CD14-positive monocyte (primary cell): ENCODE measurements around the gene JKAMP. TPM values are rescaled to one million over a fixed set of nuclear protein-coding genes. Genes with fewer than 3 reads are reported as not detected.

ENCODE experiments used
- DNase-seq, 3 donors: peaks; one replicate each; pipeline ENCODE4 v3.0.0-alpha.2; 2011 to 2022
- H2AFZ ChIP-seq: 2 replicates; pipeline ENCODE4 v1.6.0; 2012; ENCODE audit warnings: mild to moderate bottlenecking, low read depth, low read length, inconsistent platforms; ENCODE audit not compliant: insufficient read depth, poor library complexity, severe bottlenecking
- H3K27ac ChIP-seq, 2 donors: 1 replicate in 1 of 2; 2 replicates in 1 of 2; pipeline ENCODE4 v1.5.1; 2012 to 2013; ENCODE audit warnings: low read length in 2 of 2, control low read depth in 1 of 2, inconsistent platforms in 1 of 2, low read depth in 1 of 2, mild to moderate bottlenecking in 1 of 2
- H3K27me3 ChIP-seq, 2 donors: one replicate each; pipeline versions ENCODE4 v1.6.0 to v1.6.1; 2011 to 2013; ENCODE audit warnings: low read length in 2 of 2; ENCODE audit not compliant: control insufficient read depth in 2 of 2, insufficient read depth in 2 of 2
- H3K36me3 ChIP-seq, 2 donors: replicated peaks in 1 of 2; 1 replicate in 1 of 2; 2 replicates in 1 of 2; pipeline versions ENCODE4 v1.5.1 to v1.6.1; 2012 to 2013; ENCODE audit warnings: low read length in 2 of 2, control low read depth in 1 of 2, inconsistent platforms in 1 of 2, mild to moderate bottlenecking in 1 of 2; ENCODE audit not compliant: insufficient read depth in 2 of 2, control insufficient read depth in 1 of 2
- H3K4me1 ChIP-seq, 2 donors: 1 replicate in 1 of 2; 2 replicates in 1 of 2; pipeline versions ENCODE4 v1.5.1 to v1.6.1; 2012 to 2013; ENCODE audit warnings: low read length in 2 of 2, control low read depth in 1 of 2, inconsistent platforms in 1 of 2, mild to moderate bottlenecking in 1 of 2, moderate library complexity in 1 of 2; ENCODE audit not compliant: insufficient read depth in 2 of 2, control insufficient read depth in 1 of 2
- H3K4me2 ChIP-seq: replicated peaks from 2 replicates; pipeline ENCODE3; 2012; ENCODE audit warnings: low read length, moderate library complexity, mild to moderate bottlenecking; ENCODE audit not compliant: poor library complexity, severe bottlenecking; ENCODE audit errors: extremely low read depth
- H3K4me3 ChIP-seq, 3 experiments: fragments of 200-600 bp in 1 of 3; sonication (generic) in 1 of 3; replicated peaks in 1 of 3; 1 replicate in 2 of 3; 2 replicates in 1 of 3; pipeline ENCODE4 v1.5.1; 2011 to 2013; ENCODE audit warnings: low read length in 3 of 3, mild to moderate bottlenecking in 3 of 3, control low read depth in 2 of 3, low read depth in 2 of 3, inconsistent platforms in 1 of 3, moderate library complexity in 1 of 3
- H3K79me2 ChIP-seq: 2 replicates; pipeline ENCODE4 v1.6.0; 2012; ENCODE audit warnings: mild to moderate bottlenecking, control low read depth, inconsistent platforms, low read length, moderate library complexity; ENCODE audit not compliant: insufficient read depth
- H3K9ac ChIP-seq: 2 replicates; pipeline ENCODE4 v1.6.0; 2017; ENCODE audit warnings: low read length, mild to moderate bottlenecking; ENCODE audit not compliant: insufficient read depth, poor library complexity, severe bottlenecking
- H3K9me3 ChIP-seq, 2 donors: replicated peaks in 1 of 2; 1 replicate in 1 of 2; 2 replicates in 1 of 2; pipeline versions ENCODE4 v1.5.1 to v1.6.1; 2012 to 2013; ENCODE audit warnings: low read length in 2 of 2, control low read depth in 1 of 2; ENCODE audit not compliant: control insufficient read depth in 1 of 2, insufficient read depth in 1 of 2
- H4K20me1 ChIP-seq: 2 replicates; pipeline ENCODE4 v1.6.0; 2012; ENCODE audit warnings: mild to moderate bottlenecking, low read length, control low read depth, moderate library complexity; ENCODE audit not compliant: insufficient read depth
- H3K27ac Mint-ChIP-seq, 7 donors: one replicate each; pipeline ENCODE4 v1.8.0; 2020; ENCODE audit warnings: mild to moderate bottlenecking in 7 of 7, mixed read lengths in 7 of 7, moderate library complexity in 6 of 7, inconsistent platforms in 2 of 7
- H3K27me3 Mint-ChIP-seq, 3 donors: one replicate each; pipeline ENCODE4 v1.8.0; 2021 to 2022; ENCODE audit warnings: low read depth in 3 of 3, mild to moderate bottlenecking in 3 of 3, mixed read lengths in 3 of 3, moderate library complexity in 3 of 3, inconsistent platforms in 1 of 3
- H3K36me3 Mint-ChIP-seq, 2 donors: one replicate each; pipeline ENCODE4 v1.8.0; 2020; ENCODE audit warnings: mixed read lengths in 2 of 2, inconsistent platforms in 1 of 2, mild to moderate bottlenecking in 1 of 2
- H3K4me1 Mint-ChIP-seq: one replicate; pipeline ENCODE4 v1.8.0; 2020; ENCODE audit warnings: mild to moderate bottlenecking, mixed read lengths
- H3K4me3 Mint-ChIP-seq, 2 donors: one replicate each; pipeline ENCODE4 v1.8.0; 2020; ENCODE audit warnings: mild to moderate bottlenecking in 2 of 2, mixed read lengths in 2 of 2, moderate library complexity in 1 of 2
- H3K9me3 Mint-ChIP-seq, 7 donors: one replicate each; pipeline ENCODE4 v1.8.0; 2020 to 2022; ENCODE audit warnings: mixed read lengths in 7 of 7, mild to moderate bottlenecking in 6 of 7, moderate library complexity in 6 of 7, inconsistent platforms in 2 of 7
- CTCF ChIP-seq: fragments of 200-600 bp; IDR thresholded peaks from one replicate; pipeline ENCODE4 v1.8.0; 2022; ENCODE audit warnings: antibody characterized with exemption, mild to moderate bottlenecking
- WGBS: methylation state at CpG from one replicate; pipeline ENCODE4 v1.1.5; 2013; ENCODE audit warnings: missing lambda C conversion rate; ENCODE audit not compliant: insufficient coverage; 5-methylcytosine and 5-hydroxymethylcytosine counted together
- intact Hi-C, 2 donors: fragments of 100-400 bp; cut with micrococcal nuclease; formaldehyde crosslinking; loops; one replicate each; pipeline versions ENCODE4 v1.15.0 to v1.15.1; 2023
- polyA plus RNA-seq, 3 donors: library from polyadenylated mRNA; depleted of rRNA in 1 of 3; unstranded in 2 of 3; stranded (reverse) in 1 of 3; fragments of 300-500 nt in 2 of 3; fragments of >200 nt in 1 of 3; fragmentation: Illumina TruSeq in 2 of 3; gene quantifications; 1 replicate in 2 of 3; 2 replicates in 1 of 3; pipeline ENCODE4 v1.2.3, GENCODE V29; 2012 to 2021

The JKAMP gene
- polyA plus RNA-seq, 3 donors = 49.7 to 134 (median 99.4) TPM

- Mint-ChIP-seq H3K4me3 (no peak overlapping the region), H3K27ac (no peak overlapping the region)
- no peak overlapping the region for H3K9ac ChIP-seq
Observed at GRCh38 chr14:59461891-59462290, 22.4 kb upstream of the JKAMP start.

GRCh38 chr14:59463787-59464485 lies 20.4 kb upstream of the JKAMP start:
- H3K4me3 ChIP-seq = peak overlapping the region in 2 of 3 experiments; percentile 35 to 74
- no peaks in the 10 kb centered on the region for H3K79me2 ChIP-seq
- WGBS = 45% methylated on average over 58 of the region's 60 CpGs
- H4K20me1 ChIP-seq = no peaks in the 10 kb centered on the region
- Mint-ChIP-seq H3K9me3 (peaks cover 0 to 12% (median 2%) of the 10 kb centered on the region in 7 donors), H3K27ac (no peak overlapping the region), H3K4me1 (peaks cover 12% of the 10 kb centered on the region), H3K27me3 (peaks cover 27 to 32% (median 28%) of the 10 kb centered on the region in 3 donors), H3K4me3 (peak overlapping the region; percentile 76 to 91), H3K36me3 (peaks cover 19 to 22% of the 10 kb centered on the region in 2 donors)
- intact Hi-C loops = no loop called here
- TF ChIP-seq CTCF = no peak
- peak overlapping the region; percentile 80 for H3K4me2 ChIP-seq
- H3K9ac ChIP-seq = no peak overlapping the region
- peaks cover 10 to 20% of the 10 kb centered on the region in 2 donors for H3K4me1 ChIP-seq
- peaks cover 29 to 32% of the 10 kb centered on the region in 2 donors for H3K27me3 ChIP-seq
- H3K36me3 ChIP-seq = no peaks in the 10 kb centered on the region
- H3K27ac ChIP-seq = no peak overlapping the region
- peaks cover 0 to 11% of the 10 kb centered on the region in 2 donors for H3K9me3 ChIP-seq
- H2AFZ ChIP-seq = peak overlapping the region; percentile 55
- no peak for DNase-seq

More at GRCh38 chr14:59461891-59462290, 22.4 kb upstream of the JKAMP start:
- Mint-ChIP-seq H3K27me3 (peaks cover 27 to 32% (median 28%) of the 10 kb centered on the region in 3 donors), H3K4me1 (peaks cover 12% of the 10 kb centered on the region), H3K9me3 (peaks cover 0 to 12% (median 5%) of the 10 kb centered on the region in 7 donors), H3K36me3 (peaks cover 28 to 34% of the 10 kb centered on the region in 2 donors)
- Histone ChIP-seq H3K27ac (no peak overlapping the region), H3K4me2 (no peak overlapping the region), H2AFZ (no peak overlapping the region), H3K4me1 (peaks cover 10 to 20% of the 10 kb centered on the region in 2 donors), H3K36me3 (no peaks in the 10 kb centered on the region), H4K20me1 (no peaks in the 10 kb centered on the region), H3K27me3 (peaks cover 29 to 32% of the 10 kb centered on the region in 2 donors), H3K79me2 (no peaks in the 10 kb centered on the region), H3K9me3 (peaks cover 0 to 11% of the 10 kb centered on the region in 2 donors), H3K4me3 (no peak overlapping the region)
- TF ChIP-seq CTCF = no peak
- intact Hi-C loops = no loop called here
- WGBS = no CpG with 5 or more reads among the region's 1 CpG
- no peak for DNase-seq
